ENCODE data around the gene ECM2.

DNA sequence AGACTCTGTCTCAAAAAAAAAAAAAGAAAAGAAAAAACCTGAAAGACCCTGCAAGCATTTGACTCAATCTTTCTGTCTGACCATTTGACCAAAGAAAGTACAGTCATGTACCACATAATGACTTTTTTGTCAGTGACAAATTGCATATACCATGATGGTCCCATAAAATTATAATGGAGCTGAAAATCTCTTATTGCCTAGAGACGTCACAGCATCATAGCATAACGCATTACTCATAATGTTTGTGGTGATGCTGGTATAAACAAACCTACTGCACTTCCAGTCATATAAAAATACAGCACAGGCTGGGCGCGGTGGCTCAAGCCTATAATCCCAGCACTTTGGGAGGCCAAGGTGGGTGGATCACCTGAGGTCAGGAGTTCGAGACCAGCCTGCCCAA lies 10.5 kb downstream of the ECM2 start:
- no peak for TF ChIP-seq POLR2AphosphoS5 (IDR thresholded peaks at IDR 0.05; ENCODE audit: low read depth, low read length)
- TF ChIP-seq, protein P1, sequence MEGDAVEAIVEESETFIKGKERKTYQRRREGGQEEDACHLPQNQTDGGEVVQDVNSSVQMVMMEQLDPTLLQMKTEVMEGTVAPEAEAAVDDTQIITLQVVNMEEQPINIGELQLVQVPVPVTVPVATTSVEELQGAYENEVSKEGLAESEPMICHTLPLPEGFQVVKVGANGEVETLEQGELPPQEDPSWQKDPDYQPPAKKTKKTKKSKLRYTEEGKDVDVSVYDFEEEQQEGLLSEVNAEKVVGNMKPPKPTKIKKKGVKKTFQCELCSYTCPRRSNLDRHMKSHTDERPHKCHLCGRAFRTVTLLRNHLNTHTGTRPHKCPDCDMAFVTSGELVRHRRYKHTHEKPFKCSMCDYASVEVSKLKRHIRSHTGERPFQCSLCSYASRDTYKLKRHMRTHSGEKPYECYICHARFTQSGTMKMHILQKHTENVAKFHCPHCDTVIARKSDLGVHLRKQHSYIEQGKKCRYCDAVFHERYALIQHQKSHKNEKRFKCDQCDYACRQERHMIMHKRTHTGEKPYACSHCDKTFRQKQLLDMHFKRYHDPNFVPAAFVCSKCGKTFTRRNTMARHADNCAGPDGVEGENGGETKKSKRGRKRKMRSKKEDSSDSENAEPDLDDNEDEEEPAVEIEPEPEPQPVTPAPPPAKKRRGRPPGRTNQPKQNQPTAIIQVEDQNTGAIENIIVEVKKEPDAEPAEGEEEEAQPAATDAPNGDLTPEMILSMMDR (IDR thresholded peaks at IDR 0.05), result no peak
- no peak for TF ChIP-seq TCF7L2 (IDR thresholded peaks at IDR 0.05; ENCODE audit: low read depth, low read length)
- TF ChIP-seq, protein P2, sequence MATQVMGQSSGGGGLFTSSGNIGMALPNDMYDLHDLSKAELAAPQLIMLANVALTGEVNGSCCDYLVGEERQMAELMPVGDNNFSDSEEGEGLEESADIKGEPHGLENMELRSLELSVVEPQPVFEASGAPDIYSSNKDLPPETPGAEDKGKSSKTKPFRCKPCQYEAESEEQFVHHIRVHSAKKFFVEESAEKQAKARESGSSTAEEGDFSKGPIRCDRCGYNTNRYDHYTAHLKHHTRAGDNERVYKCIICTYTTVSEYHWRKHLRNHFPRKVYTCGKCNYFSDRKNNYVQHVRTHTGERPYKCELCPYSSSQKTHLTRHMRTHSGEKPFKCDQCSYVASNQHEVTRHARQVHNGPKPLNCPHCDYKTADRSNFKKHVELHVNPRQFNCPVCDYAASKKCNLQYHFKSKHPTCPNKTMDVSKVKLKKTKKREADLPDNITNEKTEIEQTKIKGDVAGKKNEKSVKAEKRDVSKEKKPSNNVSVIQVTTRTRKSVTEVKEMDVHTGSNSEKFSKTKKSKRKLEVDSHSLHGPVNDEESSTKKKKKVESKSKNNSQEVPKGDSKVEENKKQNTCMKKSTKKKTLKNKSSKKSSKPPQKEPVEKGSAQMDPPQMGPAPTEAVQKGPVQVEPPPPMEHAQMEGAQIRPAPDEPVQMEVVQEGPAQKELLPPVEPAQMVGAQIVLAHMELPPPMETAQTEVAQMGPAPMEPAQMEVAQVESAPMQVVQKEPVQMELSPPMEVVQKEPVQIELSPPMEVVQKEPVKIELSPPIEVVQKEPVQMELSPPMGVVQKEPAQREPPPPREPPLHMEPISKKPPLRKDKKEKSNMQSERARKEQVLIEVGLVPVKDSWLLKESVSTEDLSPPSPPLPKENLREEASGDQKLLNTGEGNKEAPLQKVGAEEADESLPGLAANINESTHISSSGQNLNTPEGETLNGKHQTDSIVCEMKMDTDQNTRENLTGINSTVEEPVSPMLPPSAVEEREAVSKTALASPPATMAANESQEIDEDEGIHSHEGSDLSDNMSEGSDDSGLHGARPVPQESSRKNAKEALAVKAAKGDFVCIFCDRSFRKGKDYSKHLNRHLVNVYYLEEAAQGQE (IDR thresholded peaks at IDR 0.05; ENCODE audit: insufficient read depth in 1 of 2, low read depth in 2 of 2, low read length in 1 of 2), result no peak
